Amygdala (tissue), 56 donors: ENCODE measurements around the gene TTF1.
"Not testable (repeated sequence)": the region's sequence is repeated elsewhere in the genome, so short reads cannot be mapped to it uniquely, and the experiment has no call there.

Experiments used
- DNase-seq, 56 donors: peaks; one replicate each; lab custom pipeline; 2025; lab: John Stamatoyannopoulos, UW

The TTF1 gene

GRCh38 chr9:132413926-132414325 lies 7.3 kb upstream of the TTF1 start:
- DNase-seq, result no peak

- no peak for DNase-seq
Measured at GRCh38 chr9:132412089-132412488, 5.4 kb upstream of the TTF1 start.

GRCh38 chr9:132411091-132411508 lies 4.5 kb upstream of the TTF1 start:
- DNase-seq, result peak in 6 of 56 donors; percentile 1 to 27 (median 12)

- no peak for DNase-seq
Measured at GRCh38 chr9:132410642-132411041, 4.0 kb upstream of the TTF1 start.

- peak in 8 of 56 donors; percentile 7 to 34 (median 19) for DNase-seq
Measured at GRCh38 chr9:132409828-132410528, 3.3 kb upstream of the TTF1 start, which contains the start of gene CFAP77. CFAP77 (plus strand) TSS chr9:132410211; CDS start chr9:132410272, 61 bp downstream.

- no peak for DNase-seq
Measured at GRCh38 chr9:132408521-132408920, 1.9 kb upstream of the TTF1 start.

GRCh38 chr9:132407196-132407595 lies 556 bp upstream of the TTF1 start:
- no peak for DNase-seq

- DNase-seq, result no peak
Measured at GRCh38 chr9:132404228-132404881, 2.3 kb downstream of the TTF1 start.

- no peak for DNase-seq
Measured at GRCh38 chr9:132401824-132402223, 4.8 kb downstream of the TTF1 start.

GRCh38 chr9:132395560-132395959 lies 11.1 kb downstream of the TTF1 start:
- no peak for DNase-seq

GRCh38 chr9:132391449-132391848 lies 15.2 kb downstream of the TTF1 start:
- no peak for DNase-seq

GRCh38 chr9:132390966-132391365 lies 15.7 kb downstream of the TTF1 start:
- DNase-seq, result no peak

GRCh38 chr9:132387133-132387532 lies 19.5 kb downstream of the TTF1 start:
- no peak for DNase-seq

- no peak for DNase-seq
Measured at GRCh38 chr9:132384376-132384775, 22.3 kb downstream of the TTF1 start.

GRCh38 chr9:132383462-132383883 lies 23.2 kb downstream of the TTF1 start:
- DNase-seq, result no peak

GRCh38 chr9:132381966-132382541 lies 24.6 kb downstream of the TTF1 start:
- no peak for DNase-seq

GRCh38 chr9:132378416-132378815 lies 28.2 kb downstream of the TTF1 start:
- not testable (repeated sequence) for DNase-seq

- DNase-seq, result not testable (repeated sequence)
Measured at GRCh38 chr9:132377769-132378168, 28.9 kb downstream of the TTF1 start.

- peak in 33 of 56 donors; percentile 2 to 69 (median 21) for DNase-seq
Measured at GRCh38 chr9:132372177-132373095, 34.2 kb downstream of the TTF1 start.

- no peak for DNase-seq
Measured at GRCh38 chr9:132370592-132370991, 36.0 kb downstream of the TTF1 start.

- no peak for DNase-seq
Measured at GRCh38 chr9:132369421-132369820, 37.2 kb downstream of the TTF1 start.
